HG03442 (cell line): ENCODE results near the gene TMEM54.

Source experiments
- ATAC-seq: cut with Tn5 transposase; IDR thresholded peaks from one replicate; pipeline ENCODE4 v1.9.1; 2021; ENCODE audit warnings: mild to moderate bottlenecking, moderate library complexity; ENCODE audit not compliant: unreplicated experiment

The TMEM54 gene

DNA sequence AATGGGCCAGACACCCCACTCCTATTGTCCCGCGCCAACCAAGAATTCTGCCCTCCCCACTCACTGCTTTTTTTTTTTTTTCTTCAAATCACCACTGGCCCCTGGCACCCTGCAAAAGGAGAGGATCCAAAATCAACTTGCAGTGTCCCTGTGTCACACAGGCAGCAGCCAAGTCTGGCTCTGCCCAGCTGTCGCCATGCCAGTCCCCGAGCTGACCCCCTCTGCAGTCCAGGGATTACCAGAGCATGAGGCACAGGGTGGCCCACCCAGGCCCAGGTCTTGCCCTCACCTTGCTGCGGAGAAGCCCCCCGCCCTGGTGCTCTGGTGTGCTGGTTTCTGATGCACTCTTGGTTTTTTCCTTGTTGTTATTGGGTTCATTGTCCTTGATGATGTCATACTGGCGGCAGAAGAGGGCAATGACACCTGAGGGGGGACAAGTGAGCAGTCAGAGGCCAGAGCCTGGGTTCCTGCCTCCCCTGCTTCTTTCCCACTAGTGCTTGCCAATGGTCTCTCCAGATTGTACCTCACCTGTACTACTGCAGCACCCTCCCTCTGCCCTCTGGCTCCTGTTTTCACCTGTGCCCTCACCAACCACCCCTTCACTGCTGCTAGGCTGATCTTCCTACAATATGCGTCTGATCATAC, 36.7 kb downstream of the TMEM54 start:
- ATAC-seq = no peak

DNA sequence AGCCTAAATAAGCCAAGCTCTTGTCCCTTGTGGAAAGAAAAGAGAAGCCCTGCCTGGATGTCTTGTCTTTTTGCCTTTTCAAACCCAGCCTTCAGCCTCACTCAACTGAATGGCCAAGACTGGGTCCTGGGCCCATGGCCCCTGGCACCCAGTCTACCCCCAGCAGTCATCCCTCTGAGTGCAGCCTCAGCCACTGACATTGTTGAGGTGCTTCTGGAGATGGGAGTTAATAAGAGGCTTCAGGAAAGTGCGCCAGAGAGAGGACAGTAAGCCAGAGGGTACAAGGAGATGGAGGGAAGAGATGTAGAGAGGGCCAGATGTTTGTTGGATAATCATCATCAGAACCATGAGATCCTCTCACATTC, 37.3 kb downstream of the TMEM54 start:
- no peak for ATAC-seq

DNA sequence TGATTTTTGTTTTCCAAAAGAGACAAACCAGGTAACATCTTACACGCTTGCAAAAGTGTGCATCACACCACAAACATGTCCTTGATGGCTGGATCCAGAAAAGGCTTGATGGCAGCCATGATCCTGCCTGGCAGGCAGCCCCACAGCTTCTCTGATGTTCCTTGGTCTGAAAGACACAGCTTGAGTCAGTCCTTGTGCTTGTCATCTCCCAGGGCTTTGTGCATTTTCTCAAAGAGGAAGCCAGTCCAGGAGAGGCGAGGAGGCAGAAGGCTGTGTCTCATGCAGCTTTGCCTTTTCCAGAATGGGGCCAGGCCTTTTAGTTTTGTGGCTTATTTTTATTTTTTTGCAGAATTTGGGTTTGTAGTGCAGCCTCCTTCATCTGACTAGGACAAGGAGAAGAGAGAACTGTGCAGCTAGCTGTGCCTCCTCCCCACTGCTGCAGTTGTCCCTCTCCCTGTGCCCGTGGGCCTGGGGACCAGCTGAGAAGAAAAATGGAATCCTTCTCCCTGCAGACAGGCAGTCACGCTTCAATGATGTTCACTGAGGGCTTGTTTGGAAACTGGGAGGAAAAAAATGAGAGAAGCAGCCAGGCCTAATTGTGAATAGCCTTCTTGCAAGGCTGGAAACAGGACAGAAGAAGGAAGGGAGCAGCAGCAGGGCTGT, 37.8 kb downstream of the TMEM54 start:
- no peak for ATAC-seq

DNA sequence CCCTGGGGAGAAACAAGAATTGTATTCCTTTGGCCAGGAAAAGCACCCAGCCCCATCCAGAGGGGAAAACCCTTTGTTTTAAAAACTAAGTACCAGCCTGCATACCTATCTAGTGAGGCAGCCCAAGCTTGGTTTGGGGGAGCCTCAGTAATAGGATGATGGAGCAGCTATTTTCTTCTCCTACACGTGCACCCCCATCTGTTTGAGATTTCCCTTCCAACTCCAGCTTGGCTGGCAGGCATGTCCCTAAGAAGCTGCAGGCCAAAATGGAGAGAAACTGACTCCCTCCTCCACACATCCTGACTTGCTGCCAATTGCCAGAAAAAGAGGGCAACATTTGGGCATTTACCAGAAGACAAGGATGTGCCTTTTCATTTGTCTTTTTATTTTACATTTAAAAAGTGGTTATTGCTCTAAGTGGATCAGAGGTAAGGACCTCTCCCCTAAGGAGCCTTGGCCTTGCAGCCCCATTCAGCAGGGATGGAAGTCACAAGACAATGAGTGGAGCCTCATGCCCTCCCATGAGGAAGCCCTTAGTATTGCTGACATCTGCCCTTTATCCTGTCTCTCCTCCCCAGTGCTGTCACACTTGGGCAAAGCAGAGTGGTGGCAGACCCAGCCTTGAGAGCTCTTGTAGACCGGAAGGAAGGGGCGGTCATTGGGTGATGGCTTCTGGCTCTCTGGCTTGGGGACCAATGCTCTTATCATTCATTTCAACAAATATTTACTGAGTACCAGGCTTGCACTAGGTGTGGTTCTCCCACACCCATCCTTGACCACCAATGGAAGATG, 39.1 kb downstream of the TMEM54 start:
- no peak for ATAC-seq

DNA sequence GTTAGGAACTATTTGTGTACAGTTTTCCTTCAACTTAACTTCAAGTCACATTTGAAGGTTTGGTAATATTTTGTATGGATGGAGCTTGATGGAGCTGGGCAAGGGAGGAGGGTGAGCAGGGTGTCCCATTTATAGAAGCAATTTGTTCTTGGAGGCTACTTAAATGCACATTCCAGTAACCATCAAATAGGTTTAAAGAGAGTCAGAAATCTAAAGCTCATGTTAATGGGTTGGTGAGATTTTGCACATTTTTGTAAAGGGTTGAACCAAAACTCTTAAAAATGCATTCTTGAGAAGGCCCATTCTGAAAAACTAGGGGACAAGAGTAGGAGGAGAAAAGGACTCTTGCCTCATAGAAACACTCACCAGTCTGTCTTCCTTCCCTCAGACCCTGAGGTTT, 40.6 kb downstream of the TMEM54 start:
- ATAC-seq = no peak

DNA sequence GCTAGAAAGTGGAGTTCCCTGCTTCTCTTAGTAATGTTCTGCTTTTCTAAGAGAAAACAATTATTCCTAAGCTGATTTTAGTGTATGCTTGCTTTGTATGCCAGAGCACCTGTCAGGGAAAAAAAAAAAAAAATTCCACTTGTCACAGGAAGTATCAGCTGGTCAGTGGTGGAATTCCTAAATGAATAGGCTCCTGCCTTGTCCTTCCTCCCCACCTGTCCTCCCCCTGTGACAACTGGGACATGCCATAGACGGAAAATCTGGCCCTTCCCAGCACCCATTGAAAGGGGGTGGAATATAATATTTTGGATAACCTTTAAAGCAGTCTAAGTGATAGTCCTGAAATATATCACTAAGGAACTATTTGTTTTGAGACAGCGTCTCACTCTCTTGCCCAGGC, 41.3 kb downstream of the TMEM54 start:
- no peak for ATAC-seq

DNA sequence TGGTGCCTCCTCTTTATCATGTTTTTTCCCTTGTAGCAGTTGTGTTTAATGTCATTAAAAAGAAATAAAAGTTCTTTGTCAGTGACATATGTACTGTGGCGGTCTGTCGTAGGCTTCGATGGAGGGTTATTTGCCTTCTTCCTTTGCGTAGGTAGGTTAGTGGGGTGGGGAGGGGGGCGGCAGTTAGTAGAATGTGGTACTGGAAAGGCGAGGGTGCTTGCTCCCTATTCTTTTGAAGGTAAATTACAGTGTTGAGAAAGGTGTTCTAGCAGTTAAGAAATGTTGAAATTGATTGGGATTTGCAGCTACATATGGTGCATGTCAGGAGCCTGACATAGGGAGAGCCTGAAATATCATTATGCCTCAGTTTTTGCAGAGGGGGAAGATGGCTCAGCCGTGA, 42.4 kb downstream of the TMEM54 start:
- no peak for ATAC-seq

DNA sequence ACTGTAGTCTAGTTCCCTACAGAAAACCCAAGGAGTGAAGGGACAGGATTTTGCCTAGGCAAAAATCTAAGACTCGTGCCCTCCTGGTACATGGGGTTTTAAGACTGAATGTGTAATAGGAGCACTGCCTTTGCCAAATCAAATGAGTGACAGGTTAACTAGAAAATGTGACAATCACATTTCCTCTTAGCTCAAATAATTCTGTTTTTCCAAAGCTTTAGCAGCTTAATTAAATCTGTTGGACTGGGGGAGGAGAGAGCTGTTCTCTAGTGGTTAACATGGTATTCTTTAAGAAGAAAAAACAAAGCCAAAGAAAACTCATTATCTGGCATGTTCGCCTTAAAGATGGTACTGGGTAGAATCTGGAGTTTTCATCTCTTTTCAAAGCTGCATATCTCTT, 43.1 kb downstream of the TMEM54 start:
- ATAC-seq = no peak

DNA sequence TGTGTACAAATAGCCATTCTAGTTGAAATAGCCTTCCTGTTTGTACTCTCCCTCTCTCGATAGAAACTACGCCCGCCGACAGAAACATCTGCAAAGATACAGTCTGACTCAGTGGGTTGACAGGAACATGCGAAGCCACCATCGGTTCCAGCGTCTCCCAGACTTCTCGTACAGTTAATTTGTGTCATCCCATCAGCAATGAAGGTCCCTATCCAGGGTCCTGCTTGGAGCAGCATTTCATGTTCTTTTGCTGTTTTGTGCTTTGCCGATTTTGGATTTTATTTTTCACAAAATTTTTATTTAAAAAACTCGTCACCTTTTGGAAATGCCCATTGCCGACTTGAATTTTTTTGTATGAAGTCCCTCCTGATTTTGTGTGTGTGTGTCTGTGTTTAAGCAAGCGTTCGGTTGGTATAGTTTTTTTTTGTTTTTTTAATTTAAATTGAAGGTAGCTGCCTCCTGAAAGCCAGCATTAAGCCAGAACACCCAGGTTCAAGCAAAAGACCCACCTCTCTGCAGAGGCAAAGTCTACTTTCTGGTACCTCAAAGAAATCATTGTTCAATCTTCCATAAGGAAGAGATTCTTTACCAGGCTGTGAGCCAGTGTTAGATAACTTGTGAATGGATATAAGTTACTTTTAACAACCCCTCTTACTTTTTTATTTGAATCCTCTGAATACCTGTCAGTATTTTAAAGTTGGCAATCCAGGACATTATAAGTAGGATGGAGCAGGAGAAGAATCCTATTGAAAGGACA, 45.1 kb downstream of the TMEM54 start:
- no peak for ATAC-seq

DNA sequence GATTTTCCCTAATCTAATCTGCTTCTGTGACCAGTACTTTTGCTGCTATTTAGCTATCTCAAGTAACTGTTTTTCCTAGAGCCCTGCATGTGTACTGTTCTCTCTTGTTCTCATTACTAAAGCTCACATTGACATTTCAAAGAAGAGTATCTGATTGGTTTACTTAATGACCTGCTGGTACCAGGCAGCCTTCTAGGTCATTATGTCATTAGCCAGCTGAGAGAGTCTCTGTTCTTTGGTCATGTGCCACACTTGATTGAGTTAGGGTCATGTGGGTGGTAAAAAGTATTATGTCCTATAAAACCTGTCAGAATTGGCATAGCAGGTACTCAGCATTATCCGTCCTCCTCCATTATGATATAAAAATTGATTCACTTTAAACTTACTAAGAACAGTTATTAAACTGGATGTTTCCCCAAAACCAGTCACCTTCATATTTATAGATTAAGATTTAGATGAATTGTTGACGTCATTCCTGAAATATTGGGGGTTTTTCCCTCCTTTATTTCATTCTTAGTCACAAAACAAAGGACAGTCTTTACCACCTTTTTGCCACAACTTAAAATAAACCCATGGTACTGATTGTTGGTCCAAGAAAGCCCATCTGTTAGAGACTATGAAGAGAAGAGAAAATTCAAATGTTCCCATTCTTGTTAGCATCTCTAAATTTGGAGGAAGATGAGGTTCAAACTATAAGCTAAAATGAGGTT, 52.7 kb downstream of the TMEM54 start:
- no peak for ATAC-seq
